Smooth muscle cell (in vitro differentiated cells): ENCODE data around the gene ASNSD1. TPM values are rescaled to one million over a fixed set of nuclear protein-coding genes. Genes with fewer than 3 reads are reported as not detected.
"Not testable (repeated sequence)": the region's sequence is repeated elsewhere in the genome, so short reads cannot be mapped to it uniquely, and the experiment has no call there.

Experiments used
- DNase-seq: peaks from one replicate; lab custom pipeline; 2025; ENCODE audit not compliant: unreplicated experiment; lab: John Stamatoyannopoulos, UW
- H2AFZ ChIP-seq: fragments of 200-600 bp; sonication (generic); 2 replicates; pipeline ENCODE4 v1.6.0; 2016; ENCODE audit warnings: antibody characterized with exemption, low read depth, mild to moderate bottlenecking
- H3F3A ChIP-seq: fragments of 200-600 bp; sonication (generic); 2 replicates; pipeline ENCODE4 v1.6.0; 2017; ENCODE audit warnings: antibody characterized with exemption, low read depth
- H3K27ac ChIP-seq: fragments of 200-600 bp; sonication (generic); 2 replicates; pipeline ENCODE4 v1.5.1; 2016; ENCODE audit warnings: low read depth, mild to moderate bottlenecking
- H3K27me3 ChIP-seq: fragments of 200-600 bp; sonication (generic); 2 replicates; pipeline ENCODE4 v1.6.1; 2016; ENCODE audit warnings: low read depth, mild to moderate bottlenecking
- H3K36me3 ChIP-seq: fragments of 200-600 bp; sonication (generic); 2 replicates; pipeline ENCODE4 v1.5.1; 2016; ENCODE audit warnings: low read depth
- H3K4me1 ChIP-seq: fragments of 200-600 bp; sonication (generic); 2 replicates; pipeline ENCODE4 v1.5.1; 2016; ENCODE audit warnings: low read depth
- H3K4me2 ChIP-seq: fragments of 200-600 bp; sonication (generic); 2 replicates; pipeline ENCODE4 v1.6.0; 2016; ENCODE audit warnings: mild to moderate bottlenecking
- H3K4me3 ChIP-seq: fragments of 200-600 bp; sonication (generic); 2 replicates; pipeline ENCODE4 v1.5.1; 2016; ENCODE audit warnings: mild to moderate bottlenecking
- H3K79me2 ChIP-seq: fragments of 200-600 bp; sonication (generic); 2 replicates; pipeline ENCODE4 v1.6.0; 2016; ENCODE audit warnings: low read depth, mild to moderate bottlenecking
- H3K9ac ChIP-seq: fragments of 200-600 bp; sonication (generic); 2 replicates; pipeline ENCODE4 v1.6.0; 2016; ENCODE audit warnings: low read depth
- H3K9me3 ChIP-seq: fragments of 200-600 bp; sonication (generic); replicated peaks from 2 replicates; pipeline ENCODE4 v1.5.1; 2016; ENCODE audit warnings: low read depth
- H4K20me1 ChIP-seq: fragments of 200-600 bp; sonication (generic); 2 replicates; pipeline ENCODE4 v1.6.0; 2016; ENCODE audit warnings: low read depth
- CTCF ChIP-seq: fragments of 200-600 bp; sonication (generic); IDR thresholded peaks from 2 replicates; pipeline ENCODE4 v1.5.1; 2017; ENCODE audit warnings: borderline replicate concordance, mild to moderate bottlenecking, antibody characterized with exemption; ENCODE audit not compliant: insufficient read depth, poor library complexity, severe bottlenecking
- WGBS: methylation state at CpG from one replicate; pipeline ENCODE4 v1.1.7; 2016; ENCODE audit warnings: low lambda C conversion rate; 5-methylcytosine and 5-hydroxymethylcytosine counted together
- polyA plus RNA-seq: library from polyadenylated mRNA; unstranded; fragments of >200 nt; fragmentation: Nextera tagmentation; extraction: Ambion mirVana; gene quantifications from 2 replicates; pipeline ENCODE4 v1.2.1, GENCODE V29; 2016
- total RNA-seq: library from RNA; depleted of rRNA; stranded (reverse); fragments of >200 nt; gene quantifications from 2 replicates; pipeline ENCODE4 v1.2.3, GENCODE V29; 2014

The ASNSD1 gene
- total and polyA plus RNA-seq, 2 experiments from 2014 or later, result 28.3 to 52.4 TPM

- Histone ChIP-seq H3K27me3 (no peaks in the 10 kb centered on the region), H2AFZ (no peak overlapping the region), H3K4me3 (no peak overlapping the region), H3K27ac (peak overlapping the region; percentile 56), H3F3A (no peaks in the 10 kb centered on the region), H3K9me3 (no peaks in the 10 kb centered on the region), H4K20me1 (no peaks in the 10 kb centered on the region), H3K36me3 (no peaks in the 10 kb centered on the region), H3K79me2 (no peaks in the 10 kb centered on the region), H3K4me2 (peak overlapping the region; percentile 17), H3K9ac (no peak overlapping the region), H3K4me1 (peaks cover 4% of the 10 kb centered on the region)
- 10% methylated on average over 1 of the region's 1 CpG for WGBS
- DNase-seq, result no peak
- no peak for TF ChIP-seq CTCF
Observed at GRCh38 chr2:189648846-189649509, 12.3 kb upstream of the ASNSD1 start.

- Histone ChIP-seq H3K27ac (no peak overlapping the region), H3K4me2 (no peak overlapping the region), H3K27me3 (no peaks in the 10 kb centered on the region), H3K36me3 (no peaks in the 10 kb centered on the region), H3K9me3 (no peaks in the 10 kb centered on the region), H3K9ac (no peak overlapping the region), H4K20me1 (no peaks in the 10 kb centered on the region), H2AFZ (no peak overlapping the region), H3F3A (no peaks in the 10 kb centered on the region), H3K4me1 (peaks cover 4% of the 10 kb centered on the region), H3K4me3 (no peak overlapping the region), H3K79me2 (no peaks in the 10 kb centered on the region)
- no peak for TF ChIP-seq CTCF
- no peak for DNase-seq
Observed at GRCh38 chr2:189651284-189651683, 10.0 kb upstream of the ASNSD1 start.

GRCh38 chr2:189653464-189653863 lies 7.8 kb upstream of the ASNSD1 start:
- H2AFZ ChIP-seq, H3K27me3 ChIP-seq, H4K20me1 ChIP-seq, H3K9ac ChIP-seq, H3K9me3 ChIP-seq, DNase-seq, H3K79me2 ChIP-seq, H3K4me1 ChIP-seq, H3K36me3 ChIP-seq, H3F3A ChIP-seq, H3K27ac ChIP-seq, H3K4me2 ChIP-seq, H3K4me3 ChIP-seq: not testable (repeated sequence)
- 93% methylated on average over 17 of the region's 29 CpGs for WGBS

GRCh38 chr2:189654641-189655040 lies 6.6 kb upstream of the ASNSD1 start:
- Histone ChIP-seq H3K4me2 (peak overlapping the region; percentile 9), H3K4me1 (peaks cover 6% of the 10 kb centered on the region), H2AFZ (no peak overlapping the region), H4K20me1 (no peaks in the 10 kb centered on the region), H3K79me2 (no peaks in the 10 kb centered on the region), H3K27me3 (no peaks in the 10 kb centered on the region), H3K4me3 (no peak overlapping the region), H3K27ac (peak overlapping the region; percentile 73), H3K9ac (no peak overlapping the region), H3F3A (peaks cover 8% of the 10 kb centered on the region), H3K36me3 (no peaks in the 10 kb centered on the region), H3K9me3 (no peaks in the 10 kb centered on the region)
- WGBS, result 63% methylated on average over 3 of the region's 3 CpGs
- no peak for DNase-seq
- no peak for TF ChIP-seq CTCF
